HG03521 (cell line): Measurements from ENCODE around the gene MED27.

Experiments
- ATAC-seq: cut with Tn5 transposase; IDR thresholded peaks from one replicate; pipeline ENCODE4 v1.9.1; 2021; ENCODE audit warnings: mild to moderate bottlenecking, moderate library complexity; ENCODE audit not compliant: unreplicated experiment

Gene MED27

GRCh38 chr9:131840751-131841702 is 238.6 kb downstream of the MED27 start:
- ATAC-seq = no peak

- no peak for ATAC-seq
Observed at GRCh38 chr9:131840220-131840619, 239.4 kb downstream of the MED27 start.

GRCh38 chr9:131839281-131840084 is 240.2 kb downstream of the MED27 start:
- ATAC-seq = no peak

- ATAC-seq = no peak
Observed at GRCh38 chr9:131838530-131839280, 241.0 kb downstream of the MED27 start.

- ATAC-seq = no peak
Observed at GRCh38 chr9:131837836-131838235, 241.8 kb downstream of the MED27 start.

- no peak for ATAC-seq
Observed at GRCh38 chr9:131837316-131837715, 242.4 kb downstream of the MED27 start.

- ATAC-seq = no peak
Observed at GRCh38 chr9:131836607-131837315, 242.9 kb downstream of the MED27 start.

- no peak for ATAC-seq
Observed at GRCh38 chr9:131836021-131836420, 243.6 kb downstream of the MED27 start.

- no peak for ATAC-seq
Observed at GRCh38 chr9:131835151-131835910, 244.3 kb downstream of the MED27 start.

- ATAC-seq = no peak
Observed at GRCh38 chr9:131834721-131835120, 244.9 kb downstream of the MED27 start.

- no peak for ATAC-seq
Observed at GRCh38 chr9:131833906-131834305, 245.8 kb downstream of the MED27 start.

GRCh38 chr9:131833083-131833482 is 246.6 kb downstream of the MED27 start:
- no peak for ATAC-seq

GRCh38 chr9:131831380-131832165 is 248.1 kb downstream of the MED27 start:
- no peak for ATAC-seq

GRCh38 chr9:131827821-131828369 is 251.8 kb downstream of the MED27 start:
- no peak for ATAC-seq

GRCh38 chr9:131826966-131827525 is 252.6 kb downstream of the MED27 start:
- ATAC-seq = no peak

- ATAC-seq = no peak
Observed at GRCh38 chr9:131826053-131826452, 253.6 kb downstream of the MED27 start.

GRCh38 chr9:131824953-131825495 is 254.6 kb downstream of the MED27 start:
- no peak for ATAC-seq

GRCh38 chr9:131824155-131824594 is 255.5 kb downstream of the MED27 start:
- ATAC-seq = no peak
